ENCODE data around the gene CD47. TPM values are rescaled to one million over a fixed set of nuclear protein-coding genes. Genes with fewer than 3 reads are reported as not detected.

Gene CD47
- total and polyA plus RNA-seq, 10 of the 15 experiments (the other 5 are each of a cell fraction or from before 2014, with no cell fraction given), result 22.9 to 175 (median 81.1) TPM

- TF ChIP-seq SPI1 (IDR thresholded peaks at IDR 0.05; ENCODE audit: borderline replicate concordance, insufficient read depth, low read depth, low read length) (no peak), SUZ12 (IDR thresholded peaks at IDR 0.05; ENCODE audit: unreplicated experiment) (no peak), HDAC2 (IDR thresholded peaks at IDR 0.05) (no peak), SRF (IDR thresholded peaks at IDR 0.05; ENCODE audit: low read depth in 2 of 2, low read length in 2 of 2) (no peak), FOXK2 (IDR thresholded peaks at IDR 0.05) (no peak)
These were observed 49.6 kb downstream of the CD47 start (continued) for GRCh38 chr3:108041253-108041652.

- Histone ChIP-seq H4K20me1 (ENCODE audit: control insufficient read depth, insufficient read depth) (no peaks in the 10 kb centered on the region), H3K4me2 (ENCODE audit: control insufficient read depth, insufficient read depth) (no peak overlapping the region), H2AFZ (ENCODE audit: control insufficient read depth, low read depth, low read length) (no peak overlapping the region), H3K9me3 (replicated peaks; ENCODE audit: control insufficient read depth, insufficient read depth, low read length) (no peaks in the 10 kb centered on the region), H3K4me1 (ENCODE audit: control insufficient read depth, insufficient read depth, low read length) (peaks cover 12% of the 10 kb centered on the region), H3K4me3 (no peak overlapping the region), H3K27me3 (replicated peaks in 1 of 2; ENCODE audit: control insufficient read depth in 2 of 2, insufficient read depth in 2 of 2, low read length in 1 of 2) (no peaks in the 10 kb centered on the region), H3K36me3 (ENCODE audit: control insufficient read depth in 2 of 2, insufficient read depth in 2 of 2, low read length in 1 of 2) (peaks cover 4 to 11% of the 10 kb centered on the region in 2 experiments; a peak in 3 of 4 replicates), H3K79me2 (ENCODE audit: control insufficient read depth, insufficient read depth, low read length) (no peaks in the 10 kb centered on the region), H3K27ac (ENCODE audit: control insufficient read depth, insufficient read depth) (no peak overlapping the region), H3K9ac (ENCODE audit: control insufficient read depth, insufficient read depth, low read length) (no peak overlapping the region)
- intact Hi-C loops (cut with micrococcal nuclease; ENCODE audit: unreplicated experiment) (no loop called here), in situ Hi-C loops (cut with MboI) (no loop called here)
- RAD21 ChIA-PET (ENCODE audit: unreplicated experiment), result no interaction called here
- 100% methylated on average over 3 of the region's 3 CpGs for WGBS (ENCODE audit: insufficient coverage, insufficient replicate concordance, low lambda C conversion rate, missing lambda C conversion rate)
- ATAC-seq, result no peak
- no peak for FAIRE-seq
- CTCF ChIA-PET, result no interaction called here
- BruUV-seq (replicated peaks), result no TSS peak
- no peak for DNase-seq (ENCODE audit: low read depth, low spot score)
- SMC1A ChIA-PET (ENCODE audit: uncharacterized antibody, unreplicated experiment), result interaction anchor here (1.0 kb wide), 1 partner anchor 107 kb away, joined by 3 read pairs; no protein-coding TSS in a partner anchor
- POLR2A ChIA-PET, result no interaction called here
- no peak for TF ChIP-seq RAD51 (IDR thresholded peaks at IDR 0.05)
- TF ChIP-seq PBX3 (IDR thresholded peaks at IDR 0.05; ENCODE audit: insufficient replicate concordance, low read depth, low read length), result no peak
- no peak for TF ChIP-seq NFIC (IDR thresholded peaks at IDR 0.05; ENCODE audit: low read depth, low read length)
- no peak for TF ChIP-seq IKZF1 (conservative IDR thresholded peaks at IDR 0.05)
- no peak for TF ChIP-seq SMC3 (IDR thresholded peaks at IDR 0.05; ENCODE audit: borderline replicate concordance, low read length)
- no peak for TF ChIP-seq HSF1 (IDR thresholded peaks at IDR 0.05; ENCODE audit: low read depth, low read length)
- TF ChIP-seq SKIL (IDR thresholded peaks at IDR 0.05; ENCODE audit: low read depth, poor library complexity, severe bottlenecking), result no peak
- no peak for TF ChIP-seq NRF1 (conservative IDR thresholded peaks at IDR 0.05; ENCODE audit: low read depth, low read length)
- TF ChIP-seq JUND (IDR thresholded peaks at IDR 0.05; ENCODE audit: low read depth, low read length), result no peak
- no peak for TF ChIP-seq USF1 (IDR thresholded peaks at IDR 0.05; ENCODE audit: borderline replicate concordance, extremely low read length, insufficient read depth, low read depth, low read length)
- no peak for TF ChIP-seq PML (IDR thresholded peaks at IDR 0.05; ENCODE audit: low read length)
- no peak for TF ChIP-seq PAX5 (IDR thresholded peaks at IDR 0.05; ENCODE audit: borderline replicate concordance, low read depth, low read length)
These were observed 53.1 kb downstream of the CD47 start for GRCh38 chr3:108037770-108038169.
